Measurements from ENCODE around the gene AKAP12.

The AKAP12 gene

DNA sequence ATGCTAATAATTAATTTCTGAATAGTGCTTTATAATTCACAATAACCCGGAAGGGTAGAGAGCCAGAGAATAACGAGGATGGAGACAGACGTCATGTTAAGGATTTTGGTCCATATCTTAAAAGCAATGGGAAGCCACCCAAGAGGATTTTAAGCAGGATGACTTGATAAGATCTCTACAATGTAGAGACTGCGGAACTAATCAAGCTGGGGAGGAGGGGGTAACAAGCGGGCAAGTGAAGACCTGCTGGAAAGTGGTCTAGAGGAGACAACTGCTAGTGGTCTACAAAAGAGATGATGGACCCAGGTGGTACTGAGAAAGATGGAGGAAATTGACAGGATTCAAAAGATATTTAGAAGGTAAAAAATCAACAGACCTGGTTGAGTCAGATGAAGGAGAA lies 144.4 kb downstream of the AKAP12 start:
- Histone ChIP-seq H3K9ac (ENCODE audit: low read depth, low read length) (no peak overlapping the region), H3K36me3 (ENCODE audit: insufficient read depth, low read length) (peaks cover 29% of the 10 kb centered on the region), H3K27ac (ENCODE audit: low read depth, low read length) (no peak overlapping the region), H3K27me3 (ENCODE audit: insufficient read depth, low read length) (no peaks in the 10 kb centered on the region), H3K4me1 (ENCODE audit: insufficient read depth, low read length) (peaks cover 24% of the 10 kb centered on the region), H3K4me3 (ENCODE audit: low read length) (no peak overlapping the region), H3K9me3 (ENCODE audit: insufficient read depth, low read depth, low read length) (no peaks in the 10 kb centered on the region)
- 92% methylated on average over 5 of the region's 5 CpGs for WGBS

DNA sequence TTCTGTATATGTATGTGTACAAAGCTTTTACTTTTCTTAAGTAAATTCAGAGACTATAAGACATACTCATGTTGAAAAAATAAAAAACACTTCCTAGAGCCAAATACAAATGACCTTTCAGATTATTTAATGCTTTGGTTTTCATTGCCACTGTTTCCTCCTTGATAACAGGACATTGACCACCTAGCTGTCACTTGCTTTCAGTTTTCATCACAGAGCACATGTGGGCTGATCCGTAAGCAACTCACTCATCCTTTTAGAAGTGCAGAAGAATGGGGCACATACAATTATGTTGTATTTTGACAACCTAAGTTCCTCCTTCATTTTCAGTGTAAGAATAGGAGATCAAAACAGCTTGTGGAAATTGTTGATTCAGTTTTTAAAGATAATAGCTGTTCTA lies 145.4 kb downstream of the AKAP12 start:
- Histone ChIP-seq H3K27me3 (ENCODE audit: insufficient read depth, low read length) (no peaks in the 10 kb centered on the region), H3K4me1 (ENCODE audit: insufficient read depth, low read length) (peaks cover 21% of the 10 kb centered on the region), H3K27ac (ENCODE audit: low read depth, low read length) (no peak overlapping the region), H3K36me3 (ENCODE audit: insufficient read depth, low read length) (peaks cover 29% of the 10 kb centered on the region), H3K9ac (ENCODE audit: low read depth, low read length) (no peak overlapping the region), H3K9me3 (ENCODE audit: insufficient read depth, low read depth, low read length) (no peaks in the 10 kb centered on the region), H3K4me3 (ENCODE audit: low read length) (no peak overlapping the region)
- 86% methylated on average over 1 of the region's 1 CpG for WGBS

DNA sequence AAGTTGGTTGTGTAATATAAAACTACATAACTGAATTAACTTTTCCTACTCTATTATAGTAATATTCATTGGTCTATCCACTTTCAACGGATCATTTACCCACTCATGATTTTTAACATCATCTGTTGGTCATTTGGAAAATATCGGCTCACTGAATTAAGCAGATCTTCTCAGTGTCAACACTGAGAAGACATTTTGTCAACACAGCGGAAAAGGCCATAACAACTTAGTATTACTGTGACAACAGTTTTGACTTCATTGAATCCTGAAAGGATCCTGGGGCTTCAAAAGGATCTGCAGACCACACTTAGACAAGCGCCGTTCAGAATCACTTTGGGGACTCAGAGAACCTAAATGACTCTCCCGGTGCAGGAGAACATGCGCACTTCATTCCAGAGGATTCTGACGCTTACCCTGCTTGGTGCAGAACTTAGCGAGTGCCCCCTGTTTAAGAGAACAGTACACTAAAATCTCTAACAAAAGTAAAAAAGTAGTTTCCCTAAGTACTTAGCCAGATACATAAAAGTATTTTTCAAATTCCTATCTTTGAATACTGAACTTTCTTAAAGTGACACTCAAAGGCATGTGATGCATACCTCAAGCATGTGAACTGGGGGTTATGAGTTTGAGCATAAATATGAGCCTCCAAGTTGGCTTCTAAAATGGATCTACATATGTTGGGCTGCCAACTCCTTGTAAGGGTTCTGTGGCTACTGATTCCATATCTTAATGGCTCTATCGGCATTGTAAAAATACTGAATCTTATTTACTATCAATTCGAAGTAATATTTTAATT lies 147.6 kb downstream of the AKAP12 start:
- no peak overlapping the region for H3K9ac ChIP-seq (ENCODE audit: low read depth, low read length)
- no peaks in the 10 kb centered on the region for H3K9me3 ChIP-seq (ENCODE audit: insufficient read depth, low read depth, low read length)
- 92% methylated on average over 9 of the region's 11 CpGs for WGBS
- no peak overlapping the region for H3K27ac ChIP-seq (ENCODE audit: low read depth, low read length)
- no peak overlapping the region for H3K4me3 ChIP-seq (ENCODE audit: low read length)
- peaks cover 29% of the 10 kb centered on the region for H3K36me3 ChIP-seq (ENCODE audit: insufficient read depth, low read length)
- H3K27me3 ChIP-seq (ENCODE audit: insufficient read depth, low read length) = no peaks in the 10 kb centered on the region
- H3K4me1 ChIP-seq (ENCODE audit: insufficient read depth, low read length) = peaks cover 17% of the 10 kb centered on the region

DNA sequence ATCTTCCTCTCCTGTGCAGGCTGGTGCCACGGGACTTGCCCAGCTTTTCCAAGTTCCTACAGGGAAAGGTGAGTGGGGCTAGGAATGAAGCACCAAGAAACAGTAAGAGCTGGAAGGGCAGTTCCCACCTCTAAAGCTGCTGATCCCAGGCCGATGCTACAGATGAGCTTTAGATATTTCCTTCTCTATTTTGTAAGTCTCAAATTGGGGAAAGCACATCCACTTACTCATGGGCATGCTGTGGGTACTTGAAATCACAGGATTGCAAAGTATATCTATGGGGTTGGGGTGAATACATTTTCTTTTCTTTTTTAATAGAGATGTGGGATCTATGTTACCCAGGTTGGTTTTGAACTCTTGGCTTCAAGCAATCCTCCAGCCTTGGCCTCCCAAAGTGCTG lies 148.5 kb downstream of the AKAP12 start:
- H3K4me1 ChIP-seq (ENCODE audit: insufficient read depth, low read length) = peaks cover 26% of the 10 kb centered on the region
- H3K4me3 ChIP-seq (ENCODE audit: low read length) = no peak overlapping the region
- 97% methylated on average over 2 of the region's 2 CpGs for WGBS
- H3K9ac ChIP-seq (ENCODE audit: low read depth, low read length) = no peak overlapping the region
- no peaks in the 10 kb centered on the region for H3K27me3 ChIP-seq (ENCODE audit: insufficient read depth, low read length)
- peaks cover 28% of the 10 kb centered on the region for H3K36me3 ChIP-seq (ENCODE audit: insufficient read depth, low read length)
- H3K27ac ChIP-seq (ENCODE audit: low read depth, low read length) = no peak overlapping the region
- no peaks in the 10 kb centered on the region for H3K9me3 ChIP-seq (ENCODE audit: insufficient read depth, low read depth, low read length)

DNA sequence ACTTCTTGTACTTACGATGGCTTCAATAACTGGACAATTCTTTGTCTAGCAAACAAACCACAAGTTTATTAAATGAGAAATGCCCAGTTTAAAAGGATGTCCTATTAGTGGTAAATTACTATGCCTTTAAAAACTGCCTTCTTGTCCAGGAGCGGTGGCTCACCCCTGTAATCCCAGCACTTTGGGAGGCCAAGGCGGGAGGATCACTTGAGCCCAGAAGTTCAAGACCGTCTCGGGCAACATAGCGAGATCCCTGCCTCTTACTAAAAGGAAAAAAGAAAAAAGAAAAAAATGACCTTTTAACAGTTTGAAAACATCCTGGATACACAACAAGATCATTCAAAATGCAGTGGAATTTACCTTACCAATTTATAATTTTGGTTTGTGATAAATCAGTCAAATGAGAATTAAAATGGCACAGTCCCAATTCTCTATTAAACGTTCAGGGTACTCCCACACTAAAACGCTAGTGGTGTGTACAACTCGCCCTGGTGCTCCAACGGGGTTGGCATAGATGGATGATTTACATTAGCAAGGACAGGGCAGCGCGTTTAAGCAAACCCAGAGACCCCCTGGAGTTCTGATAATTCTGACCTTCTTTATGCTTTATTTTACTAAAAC lies 149.3 kb downstream of the AKAP12 start:
- peak overlapping the region; percentile 89 for H3K4me3 ChIP-seq (ENCODE audit: low read length)
- peak overlapping the region; percentile 100 for H3K27ac ChIP-seq (ENCODE audit: low read depth, low read length)
- 45% methylated on average over 12 of the region's 12 CpGs for WGBS
- H3K27me3 ChIP-seq (ENCODE audit: insufficient read depth, low read length) = no peaks in the 10 kb centered on the region
- peaks cover 26% of the 10 kb centered on the region for H3K36me3 ChIP-seq (ENCODE audit: insufficient read depth, low read length)
- H3K4me1 ChIP-seq (ENCODE audit: insufficient read depth, low read length) = peaks cover 30% of the 10 kb centered on the region
- H3K9ac ChIP-seq (ENCODE audit: low read depth, low read length) = peak overlapping the region; percentile 99
- no peaks in the 10 kb centered on the region for H3K9me3 ChIP-seq (ENCODE audit: insufficient read depth, low read depth, low read length)

DNA sequence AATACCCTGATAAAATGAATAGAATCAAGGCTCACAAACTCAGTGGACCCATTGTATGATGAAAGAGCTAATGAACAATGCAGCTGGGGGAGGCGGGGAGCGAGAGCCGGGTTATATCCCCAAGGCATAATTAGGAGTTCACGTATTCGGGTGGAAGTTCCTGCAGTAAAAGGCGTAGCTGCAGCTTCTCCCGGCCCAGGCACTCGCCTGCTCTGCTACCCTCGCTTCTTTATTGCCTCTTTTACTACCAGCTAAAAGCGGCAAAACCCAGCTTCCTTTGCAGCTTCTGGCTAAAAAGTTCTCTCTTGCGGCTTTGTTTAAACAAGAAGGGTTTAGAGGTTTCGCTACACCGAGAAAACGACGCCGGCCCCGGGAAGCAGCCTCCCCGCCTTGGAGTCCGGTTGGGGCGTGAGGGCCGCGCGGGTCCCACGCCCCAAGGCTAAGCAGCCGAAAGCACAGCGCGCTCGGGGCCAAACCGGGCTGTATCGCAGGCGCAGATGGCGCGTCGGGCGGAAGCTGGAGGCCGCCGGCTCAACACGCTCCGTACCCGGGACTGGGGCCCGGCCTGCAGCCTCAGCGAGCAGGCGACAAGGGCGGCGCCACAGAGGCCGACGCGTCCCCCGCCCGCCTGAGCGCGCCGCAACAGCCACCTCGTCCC lies 150.0 kb downstream of the AKAP12 start:
- Histone ChIP-seq H3K4me1 (ENCODE audit: insufficient read depth, low read length) (peaks cover 30% of the 10 kb centered on the region), H3K9ac (ENCODE audit: low read depth, low read length) (peak overlapping the region; percentile 99), H3K27ac (ENCODE audit: low read depth, low read length) (peak overlapping the region; percentile 100), H3K4me3 (ENCODE audit: low read length) (peak overlapping the region; percentile 89), H3K36me3 (ENCODE audit: insufficient read depth, low read length) (peaks cover 24% of the 10 kb centered on the region), H3K27me3 (ENCODE audit: insufficient read depth, low read length) (no peaks in the 10 kb centered on the region), H3K9me3 (ENCODE audit: insufficient read depth, low read depth, low read length) (no peaks in the 10 kb centered on the region)
- WGBS = under 1% methylated on average over 54 of the region's 54 CpGs

DNA sequence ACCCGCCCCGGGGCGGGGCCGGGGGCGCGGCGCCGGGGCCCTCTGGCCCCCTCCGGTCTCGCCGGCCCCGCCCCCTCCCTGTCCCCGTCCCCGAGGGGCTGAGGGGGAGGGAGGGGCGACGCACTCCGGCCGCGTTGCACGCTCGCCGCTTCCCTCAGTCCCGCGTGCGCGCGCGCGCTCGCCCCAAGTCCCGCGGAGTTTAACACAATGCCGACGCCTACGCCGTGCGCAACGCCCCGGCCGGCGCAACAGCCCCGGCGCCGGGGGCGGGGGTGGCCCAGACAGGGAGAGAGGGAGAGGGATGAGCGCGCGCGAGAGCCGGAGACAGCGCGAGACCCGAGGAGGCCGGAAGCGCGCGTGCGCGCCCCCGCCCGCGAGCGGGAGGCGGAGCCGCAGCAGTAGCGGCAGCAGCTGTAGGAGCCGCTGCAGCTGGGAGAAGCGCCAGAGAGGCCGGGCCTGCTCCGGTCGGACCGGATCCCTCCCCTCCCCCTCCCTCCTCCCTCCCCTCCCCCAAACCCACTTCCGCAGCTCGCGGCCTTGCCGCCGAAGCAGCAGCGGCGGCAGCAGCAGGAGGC lies 150.6 kb downstream of the AKAP12 start:
- H3K4me1 ChIP-seq (ENCODE audit: insufficient read depth, low read length) = peaks cover 28% of the 10 kb centered on the region

DNA sequence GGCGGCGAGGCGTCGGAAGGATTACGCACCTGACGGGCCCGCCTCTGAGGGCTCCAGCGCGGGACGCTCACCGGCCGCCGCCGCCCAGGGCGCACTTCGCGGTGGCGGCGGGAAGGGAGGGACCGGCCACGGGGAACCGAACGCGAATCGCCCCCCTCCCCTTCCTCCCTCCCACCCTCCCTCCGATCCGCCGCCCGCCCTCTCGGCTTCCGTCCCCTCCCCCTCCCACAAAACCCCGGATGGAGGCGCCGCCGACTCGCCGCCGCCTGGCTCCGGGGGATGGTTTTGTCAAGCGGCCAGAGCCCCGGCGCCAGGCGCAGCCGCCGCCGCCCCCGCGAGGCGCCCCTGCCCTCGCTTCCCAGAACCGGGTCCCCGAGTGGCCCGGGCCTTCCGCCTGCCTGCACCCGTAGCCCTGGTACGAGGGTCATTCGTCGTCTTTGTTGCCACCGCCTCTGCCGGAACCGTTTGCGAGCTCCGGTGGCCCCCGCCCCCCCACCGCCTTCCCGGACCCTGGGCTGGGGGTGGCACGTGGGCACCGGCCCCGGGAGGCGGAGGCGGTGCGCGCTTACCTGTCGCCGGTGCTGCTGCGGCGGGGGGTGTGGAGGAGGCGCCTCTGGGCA lies 151.2 kb downstream of the AKAP12 start:
- Histone ChIP-seq H3K4me3 (ENCODE audit: low read length) (peak overlapping the region; percentile 89), H3K27ac (ENCODE audit: low read depth, low read length) (peak overlapping the region; percentile 100), H3K9ac (ENCODE audit: low read depth, low read length) (peak overlapping the region; percentile 99), H3K27me3 (ENCODE audit: insufficient read depth, low read length) (no peaks in the 10 kb centered on the region), H3K36me3 (ENCODE audit: insufficient read depth, low read length) (peaks cover 31% of the 10 kb centered on the region), H3K9me3 (ENCODE audit: insufficient read depth, low read depth, low read length) (no peaks in the 10 kb centered on the region), H3K4me1 (ENCODE audit: insufficient read depth, low read length) (peaks cover 23% of the 10 kb centered on the region)
- WGBS = under 1% methylated on average over 73 of the region's 78 CpGs

More for the DNA sequence above, 150.6 kb downstream of the AKAP12 start:
- H3K9me3 ChIP-seq (ENCODE audit: insufficient read depth, low read depth, low read length) = no peaks in the 10 kb centered on the region
- peak overlapping the region; percentile 89 for H3K4me3 ChIP-seq (ENCODE audit: low read length)
- no peaks in the 10 kb centered on the region for H3K27me3 ChIP-seq (ENCODE audit: insufficient read depth, low read length)
- WGBS = under 1% methylated on average over 79 of the region's 79 CpGs
- peak overlapping the region; percentile 100 for H3K27ac ChIP-seq (ENCODE audit: low read depth, low read length)
- H3K36me3 ChIP-seq (ENCODE audit: insufficient read depth, low read length) = peaks cover 28% of the 10 kb centered on the region
- peak overlapping the region; percentile 99 for H3K9ac ChIP-seq (ENCODE audit: low read depth, low read length)

DNA sequence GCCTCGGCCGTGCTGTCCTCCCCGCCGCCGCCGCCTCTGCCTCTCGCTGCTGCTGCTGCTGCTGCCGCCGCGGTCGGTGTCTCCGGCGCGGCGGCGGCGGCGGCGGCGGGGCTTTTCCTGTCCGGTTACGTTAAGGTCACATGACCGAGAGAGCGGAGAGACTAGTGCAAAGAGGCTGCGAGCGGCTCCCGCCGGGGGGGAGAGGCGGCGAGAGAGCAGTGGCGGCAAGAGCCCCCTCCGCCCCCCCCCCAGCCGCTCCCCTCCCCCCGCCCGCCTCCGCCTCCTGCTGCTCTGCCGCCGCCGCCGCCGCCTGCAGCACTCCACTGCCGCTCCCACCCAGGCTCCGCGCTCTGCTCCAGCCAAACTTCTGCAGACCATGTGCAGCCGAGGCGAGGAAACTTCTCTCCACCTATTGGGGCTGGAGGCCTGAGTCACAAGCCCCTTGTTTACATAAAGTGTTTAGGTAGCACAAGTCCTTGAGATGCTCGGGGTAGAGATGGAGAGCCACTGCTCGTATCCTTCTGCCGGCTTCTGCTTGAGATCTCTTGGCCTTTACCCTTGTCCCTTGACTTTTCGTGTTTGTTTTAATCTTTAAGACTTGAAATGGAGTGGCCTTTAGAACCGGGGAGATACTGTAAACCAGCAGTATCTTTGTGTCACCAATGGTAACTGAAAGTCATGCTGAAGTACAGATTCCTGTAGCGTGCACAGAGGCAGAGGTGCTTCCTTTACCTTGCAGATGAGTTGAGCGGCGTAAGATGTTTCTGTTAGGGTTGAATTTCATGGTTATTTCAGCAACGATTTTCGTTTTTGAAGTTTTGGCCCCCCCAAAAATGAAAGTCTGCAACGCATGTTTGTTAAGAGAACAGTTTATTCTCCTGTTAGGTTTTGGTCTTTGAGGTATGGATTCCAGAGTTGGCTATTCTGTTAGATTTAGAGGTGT lies 152.0 kb downstream of the AKAP12 start, which contains the start of gene ZBTB2:
Gene ZBTB2, minus strand, starts transcription at position 89 of the 943 bp plus-strand sequence. CDS start 17,922 bp downstream, outside the sequence.
- H3K9me3 ChIP-seq (ENCODE audit: insufficient read depth, low read depth, low read length) = no peaks in the 10 kb centered on the region
- peak within 1 kb of the TSS; percentile 100 for H3K27ac ChIP-seq (ENCODE audit: low read depth, low read length)
- H3K4me3 ChIP-seq (ENCODE audit: low read length) = peak within 1 kb of the TSS; percentile 89
- WGBS = 1% methylated on average over 44 of the region's 57 CpGs
- peaks cover 23% of the 10 kb centered on the region for H3K4me1 ChIP-seq (ENCODE audit: insufficient read depth, low read length)
- H3K9ac ChIP-seq (ENCODE audit: low read depth, low read length) = peak within 1 kb of the TSS; percentile 99
- peaks cover 36% of the 10 kb centered on the region for H3K36me3 ChIP-seq (ENCODE audit: insufficient read depth, low read length)
- H3K27me3 ChIP-seq (ENCODE audit: insufficient read depth, low read length) = no peaks in the 10 kb centered on the region

DNA sequence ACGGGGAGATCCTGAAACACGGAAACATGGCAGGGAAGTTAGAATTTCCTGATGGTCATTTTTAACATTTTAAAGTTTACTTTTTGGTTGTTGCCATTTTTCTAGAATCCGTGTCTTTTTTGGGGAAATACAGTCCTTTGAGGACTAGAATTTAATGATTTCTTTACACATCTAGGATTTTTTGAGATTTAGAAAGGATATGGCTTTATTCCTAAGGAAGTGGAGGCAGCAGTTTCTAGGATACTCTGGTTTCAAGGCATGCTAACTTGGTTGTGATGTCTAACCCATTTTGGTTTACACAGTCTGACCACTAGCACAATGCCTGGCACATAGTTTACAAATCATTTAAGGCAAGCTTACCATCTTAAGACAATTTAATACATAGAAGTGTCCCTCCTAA lies 152.7 kb downstream of the AKAP12 start:
- no peaks in the 10 kb centered on the region for H3K27me3 ChIP-seq (ENCODE audit: insufficient read depth, low read length)
- WGBS = 15% methylated on average over 3 of the region's 3 CpGs
- peaks cover 32% of the 10 kb centered on the region for H3K36me3 ChIP-seq (ENCODE audit: insufficient read depth, low read length)
- H3K9me3 ChIP-seq (ENCODE audit: insufficient read depth, low read depth, low read length) = no peaks in the 10 kb centered on the region
- H3K4me1 ChIP-seq (ENCODE audit: insufficient read depth, low read length) = peaks cover 19% of the 10 kb centered on the region
- H3K27ac ChIP-seq (ENCODE audit: low read depth, low read length) = peak overlapping the region; percentile 100
- peak overlapping the region; percentile 89 for H3K4me3 ChIP-seq (ENCODE audit: low read length)
- peak overlapping the region; percentile 77 for H3K9ac ChIP-seq (ENCODE audit: low read depth, low read length)

Measured in HUES64 (cell line).